ENCODE results near the gene SMC6. TPM values are rescaled to one million over a fixed set of nuclear protein-coding genes. Genes with fewer than 3 reads are reported as not detected.
A peak's percentile ranks its signal among the peaks of the same experiment; 100 is the strongest.

SMC6 gene
- total RNA-seq, 1 experiment from 2014 or later: 46.7 TPM

- TF ChIP-seq E2F1 (CRISPR knock-in tag; IDR thresholded peaks at IDR 0.05) (no peak), HMGA2 (CRISPR knock-in tag; IDR thresholded peaks at IDR 0.05) (no peak), FOXK1 (CRISPR knock-in tag; IDR thresholded peaks at IDR 0.05) (0 out of 2 replicates have a peak, but pooled peaks have one; percentile 11), NR1H2 (CRISPR knock-in tag; IDR thresholded peaks at IDR 0.05) (no peak), ATF6 (CRISPR knock-in tag; IDR thresholded peaks at IDR 0.05) (no peak), ELF4 (CRISPR knock-in tag; IDR thresholded peaks at IDR 0.05; ENCODE audit: low read depth) (no peak), RORB (CRISPR knock-in tag; IDR thresholded peaks at IDR 0.05) (no peak)
Observed at GRCh38 chr2:17753803-17754663, at the start of gene SMC6, which contains the start of gene GEN1 (continued).

GRCh38 chr2:17800693-17801458 lies 47.3 kb upstream of the SMC6 start:
- Mint-ChIP-seq H3K9me3 (no peaks in the 10 kb centered on the region), H3K27ac (no peak overlapping the region), H3K4me1 (peaks cover 3% of the 10 kb centered on the region; the same call in 1 of the 2 replicates), H3K27me3 (ENCODE audit: low read depth) (no peaks in the 10 kb centered on the region), H3K36me3 (no peaks in the 10 kb centered on the region), H3K4me3 (no peak overlapping the region)
- DNase-seq (ENCODE audit: low spot score): no peak
- TF ChIP-seq KAT7 (CRISPR knock-in tag; IDR thresholded peaks at IDR 0.05; ENCODE audit: borderline replicate concordance): no peak
- no peak for TF ChIP-seq GRHL2 (CRISPR knock-in tag; IDR thresholded peaks at IDR 0.05; ENCODE audit: insufficient replicate concordance, severe bottlenecking)
- no peak for TF ChIP-seq SMAD3 (CRISPR knock-in tag; IDR thresholded peaks at IDR 0.05; ENCODE audit: borderline replicate concordance)
- ATAC-seq: no peak
- ChIA-PET POLR2A (no interaction called here), CTCF (no interaction called here)

- Mint-ChIP-seq H3K4me1 (peaks cover 3% of the 10 kb centered on the region; the same call in 1 of the 2 replicates), H3K9me3 (no peaks in the 10 kb centered on the region), H3K27ac (no peak overlapping the region), H3K36me3 (no peaks in the 10 kb centered on the region), H3K4me3 (no peak overlapping the region), H3K27me3 (ENCODE audit: low read depth) (no peaks in the 10 kb centered on the region)
- TF ChIP-seq JUN (CRISPR knock-in tag; IDR thresholded peaks at IDR 0.05) (no peak), SOX15 (CRISPR knock-in tag; IDR thresholded peaks at IDR 0.05) (no peak), EMX1 (CRISPR knock-in tag; IDR thresholded peaks at IDR 0.05) (no peak), ZNF232 (CRISPR knock-in tag; IDR thresholded peaks at IDR 0.05) (no peak), PRRX2 (CRISPR knock-in tag; IDR thresholded peaks at IDR 0.05) (no peak), CTCF (IDR thresholded peaks at IDR 0.05) (no peak), NFATC4 (CRISPR knock-in tag; IDR thresholded peaks at IDR 0.05) (no peak), NFE2L1 (CRISPR knock-in tag; IDR thresholded peaks at IDR 0.05) (no peak), CREM (CRISPR knock-in tag; IDR thresholded peaks at IDR 0.05) (no peak), ZNF121 (CRISPR knock-in tag; IDR thresholded peaks at IDR 0.05) (no peak)
- CTCF ChIA-PET: interaction anchor here (0.5 kb wide), 1 partner anchor 12 kb away, joined by 3 read pairs; no protein-coding TSS in a partner anchor
- POLR2A ChIA-PET: no interaction called here
- no peak for DNase-seq (ENCODE audit: low spot score)
- no peak for ATAC-seq
Observed at GRCh38 chr2:17800219-17800618, 46.6 kb upstream of the SMC6 start.
